Measurements from ENCODE around the gene NFE2L2. TPM values are rescaled to one million over a fixed set of nuclear protein-coding genes. Genes with fewer than 3 reads are reported as not detected.
A peak's percentile ranks its signal among the peaks of the same experiment; 100 is the strongest.
"Not testable (repeated sequence)": the region's sequence is repeated elsewhere in the genome, so short reads cannot be mapped to it uniquely, and the experiment has no call there.

Gene NFE2L2
- total RNA-seq, 4 donors from 2014 or later, result 147 to 315 (median 189) TPM

DNA sequence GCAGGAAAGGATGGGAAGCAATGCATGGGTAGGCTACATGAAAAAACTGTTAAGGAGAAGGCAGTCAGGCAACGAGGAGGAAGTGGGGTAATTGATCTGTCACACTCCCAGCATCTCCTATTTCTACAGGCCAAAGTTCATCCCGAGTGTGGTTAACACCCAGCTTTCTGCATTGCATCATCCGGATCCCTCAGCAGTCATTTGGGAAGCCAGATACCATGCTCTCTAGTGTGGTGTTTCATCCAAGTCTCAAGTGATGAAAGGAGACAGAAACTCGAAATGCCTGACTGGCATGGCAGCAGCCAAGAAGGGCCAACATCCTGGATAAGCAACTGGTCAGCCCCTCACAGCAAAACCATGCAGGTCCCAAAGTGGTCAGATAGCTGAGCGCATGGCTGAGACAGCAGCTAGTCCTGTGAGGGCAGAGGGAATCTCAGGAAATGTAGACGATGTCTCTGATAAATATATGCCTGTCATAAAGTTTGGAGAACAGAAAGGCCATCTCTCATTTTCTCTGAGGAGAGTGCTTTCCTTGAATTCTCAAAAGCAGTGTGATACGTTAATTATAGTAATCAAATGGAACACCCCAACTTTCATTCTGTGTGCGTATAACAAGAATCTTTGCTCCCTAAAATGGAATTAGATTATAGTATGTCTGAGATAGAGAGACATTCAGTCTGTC lies 76.8 kb downstream of the NFE2L2 start:
- WGBS, 2 donors, result 70 to 74% methylated on average over 8 of the region's 8 CpGs
- Histone ChIP-seq H3K9me3 (no peaks in the 10 kb centered on the region), H3K27ac (no peak overlapping the region)

DNA sequence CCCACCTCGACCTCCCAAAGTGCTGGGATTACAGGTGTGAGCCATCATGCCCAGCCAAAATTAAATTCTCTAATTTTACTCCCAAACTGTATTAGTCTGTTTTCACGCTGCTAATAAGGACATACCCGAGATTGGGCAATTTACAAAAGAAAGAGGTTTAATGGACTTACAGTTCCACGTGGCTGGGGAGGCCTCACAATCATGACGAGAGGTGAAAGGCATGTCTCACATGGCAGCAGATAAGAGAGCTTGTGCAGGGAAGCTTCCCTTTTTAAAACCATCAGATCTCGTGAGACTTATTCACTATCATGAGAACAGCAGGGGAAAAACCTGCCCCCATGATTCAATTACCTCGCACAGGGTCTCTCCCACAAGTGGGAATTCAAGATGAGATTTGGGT lies 78.5 kb downstream of the NFE2L2 start:
- H3K4me3 ChIP-seq; DNase-seq; H3K9me3 ChIP-seq; H3K27ac ChIP-seq; H3K27me3 ChIP-seq; H3K4me1 ChIP-seq; intact Hi-C loops (cut with DNase I); H3K36me3 ChIP-seq: not testable (repeated sequence)
- 71 to 75% methylated on average over 7 of the region's 7 CpGs for WGBS, 2 donors

More for the DNA sequence above, 76.8 kb downstream of the NFE2L2 start:
- intact Hi-C loops (cut with DNase I), result no loop called here
- Histone ChIP-seq H3K36me3 (no peaks in the 10 kb centered on the region), H3K4me3 (no peak overlapping the region), H3K27me3 (no peaks in the 10 kb centered on the region), H3K4me1 (no peaks in the 10 kb centered on the region)
- TF ChIP-seq, protein P1, sequence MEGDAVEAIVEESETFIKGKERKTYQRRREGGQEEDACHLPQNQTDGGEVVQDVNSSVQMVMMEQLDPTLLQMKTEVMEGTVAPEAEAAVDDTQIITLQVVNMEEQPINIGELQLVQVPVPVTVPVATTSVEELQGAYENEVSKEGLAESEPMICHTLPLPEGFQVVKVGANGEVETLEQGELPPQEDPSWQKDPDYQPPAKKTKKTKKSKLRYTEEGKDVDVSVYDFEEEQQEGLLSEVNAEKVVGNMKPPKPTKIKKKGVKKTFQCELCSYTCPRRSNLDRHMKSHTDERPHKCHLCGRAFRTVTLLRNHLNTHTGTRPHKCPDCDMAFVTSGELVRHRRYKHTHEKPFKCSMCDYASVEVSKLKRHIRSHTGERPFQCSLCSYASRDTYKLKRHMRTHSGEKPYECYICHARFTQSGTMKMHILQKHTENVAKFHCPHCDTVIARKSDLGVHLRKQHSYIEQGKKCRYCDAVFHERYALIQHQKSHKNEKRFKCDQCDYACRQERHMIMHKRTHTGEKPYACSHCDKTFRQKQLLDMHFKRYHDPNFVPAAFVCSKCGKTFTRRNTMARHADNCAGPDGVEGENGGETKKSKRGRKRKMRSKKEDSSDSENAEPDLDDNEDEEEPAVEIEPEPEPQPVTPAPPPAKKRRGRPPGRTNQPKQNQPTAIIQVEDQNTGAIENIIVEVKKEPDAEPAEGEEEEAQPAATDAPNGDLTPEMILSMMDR (IDR thresholded peaks at IDR 0.05), result no peak
- no peak for TF ChIP-seq POLR2A (IDR thresholded peaks at IDR 0.05)
- no peak for DNase-seq

DNA sequence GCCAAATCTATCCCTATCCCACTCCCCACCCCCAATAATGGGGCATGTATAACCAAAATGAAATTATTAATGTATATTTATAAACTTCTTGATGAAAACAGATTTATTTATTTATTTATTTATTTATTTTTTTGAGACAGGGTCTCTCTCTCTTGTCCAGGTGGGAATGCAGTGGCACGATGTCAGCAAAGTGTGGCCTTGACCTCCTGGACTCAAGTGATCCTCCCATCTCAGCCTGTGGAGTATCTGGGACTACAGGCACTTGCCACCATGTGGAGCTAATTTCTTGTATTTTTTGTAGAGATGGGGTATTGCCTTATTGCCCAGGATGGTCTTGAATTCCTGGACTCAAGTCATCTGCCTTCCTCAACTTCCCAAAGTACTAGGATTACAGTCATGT lies 79.9 kb downstream of the NFE2L2 start:
- Histone ChIP-seq H3K27ac (peak overlapping the region in 1 of 4 donors; percentile 23), H3K9me3 (no peaks in the 10 kb centered on the region), H3K27me3 (no peaks in the 10 kb centered on the region), H3K4me1 (no peaks in the 10 kb centered on the region), H3K36me3 (no peaks in the 10 kb centered on the region), H3K4me3 (no peak overlapping the region)
- intact Hi-C loops (cut with DNase I), result no loop called here
- DNase-seq, result no peak
- 77 to 78% methylated on average over 1 of the region's 1 CpG for whole genome bisulfite sequencing, 2 donors
- TF ChIP-seq, protein P1 (IDR thresholded peaks at IDR 0.05), result no peak
- no peak for TF ChIP-seq POLR2A (IDR thresholded peaks at IDR 0.05)

DNA sequence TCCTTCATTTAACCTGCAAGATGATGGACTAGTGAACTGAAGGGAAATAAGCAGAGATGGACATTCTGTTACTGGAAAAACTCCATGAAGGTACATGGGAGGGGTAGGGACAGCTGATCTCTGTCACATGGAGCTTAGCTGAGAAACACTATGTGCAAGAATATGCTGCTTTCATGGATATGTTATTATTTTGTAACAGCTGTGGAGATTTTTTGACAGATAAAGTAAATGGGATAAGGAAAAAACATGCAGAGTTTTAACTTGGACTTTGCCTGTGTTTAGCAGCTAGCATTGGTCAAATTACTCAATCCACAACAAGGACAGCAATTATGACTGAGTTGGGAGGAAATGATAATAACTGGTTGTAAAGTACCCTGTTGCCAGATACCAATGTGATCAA lies 80.7 kb downstream of the NFE2L2 start:
- TF ChIP-seq, protein P1 (IDR thresholded peaks at IDR 0.05), result no peak
- TF ChIP-seq POLR2A (IDR thresholded peaks at IDR 0.05), result no peak
- H3K4me3 ChIP-seq, result no peak overlapping the region
- no peaks in the 10 kb centered on the region for H3K9me3 ChIP-seq
- no peaks in the 10 kb centered on the region for H3K27me3 ChIP-seq
- intact Hi-C loops (cut with DNase I), result no loop called here
- DNase-seq, result no peak
- H3K36me3 ChIP-seq, result no peaks in the 10 kb centered on the region
- no peak overlapping the region for H3K27ac ChIP-seq
- H3K4me1 ChIP-seq, result no peaks in the 10 kb centered on the region

Small RNAs within 50 kb of the gene (small RNA-seq; reads per million reads assigned to genes)
- 0 to 1.6 (median 0.27) reads per million in 4 donors for gene MIR3128
- 1.5 to 2.8 (median 2.1) reads per million in 4 donors for gene MIR6512
- 0 reads per million in 4 donors for gene RF00019

Other genes starting within 250 kb of the NFE2L2 start
- 10 to 100 TPM; 34.9 to 78.2 (median 61.6) TPM for gene HNRNPA3, start 51.9 kb downstream of the NFE2L2 start, total RNA-seq
- 10 to 100 TPM; 20.2 to 34.0 (median 25.5) TPM for gene AGPS, start 128.0 kb upstream of the NFE2L2 start, total RNA-seq